Gastroesophageal sphincter (tissue), 3 donors: ENCODE results near the gene COL1A1.

Experiments used
- EP300 ChIP-seq: sonication (generic); formaldehyde crosslinking; IDR thresholded peaks from one replicate; pipeline ENCODE4 v1.6.1; 2017; ENCODE audit warnings: antibody characterized with exemption, mild to moderate bottlenecking
- POLR2A ChIP-seq, 2 donors: fragments of 450-650 bp; IDR thresholded peaks; one replicate each; pipeline ENCODE4 v1.6.1; 2017; ENCODE audit warnings: antibody characterized with exemption in 2 of 2, mild to moderate bottlenecking in 2 of 2, moderate library complexity in 1 of 2
- TF ChIP-seq, protein P1 (sequence below), 4 experiments: fragments of 200-600 bp in 2 of 4; fragments of 450-650 bp in 2 of 4; sonication (generic) in 1 of 4; IDR thresholded peaks; one replicate each; pipeline ENCODE4 v1.5.1; 2017 to 2019; ENCODE audit warnings: antibody characterized with exemption in 4 of 4, mild to moderate bottlenecking in 2 of 4, moderate library complexity in 2 of 4

- TF ChIP-seq, protein P1, sequence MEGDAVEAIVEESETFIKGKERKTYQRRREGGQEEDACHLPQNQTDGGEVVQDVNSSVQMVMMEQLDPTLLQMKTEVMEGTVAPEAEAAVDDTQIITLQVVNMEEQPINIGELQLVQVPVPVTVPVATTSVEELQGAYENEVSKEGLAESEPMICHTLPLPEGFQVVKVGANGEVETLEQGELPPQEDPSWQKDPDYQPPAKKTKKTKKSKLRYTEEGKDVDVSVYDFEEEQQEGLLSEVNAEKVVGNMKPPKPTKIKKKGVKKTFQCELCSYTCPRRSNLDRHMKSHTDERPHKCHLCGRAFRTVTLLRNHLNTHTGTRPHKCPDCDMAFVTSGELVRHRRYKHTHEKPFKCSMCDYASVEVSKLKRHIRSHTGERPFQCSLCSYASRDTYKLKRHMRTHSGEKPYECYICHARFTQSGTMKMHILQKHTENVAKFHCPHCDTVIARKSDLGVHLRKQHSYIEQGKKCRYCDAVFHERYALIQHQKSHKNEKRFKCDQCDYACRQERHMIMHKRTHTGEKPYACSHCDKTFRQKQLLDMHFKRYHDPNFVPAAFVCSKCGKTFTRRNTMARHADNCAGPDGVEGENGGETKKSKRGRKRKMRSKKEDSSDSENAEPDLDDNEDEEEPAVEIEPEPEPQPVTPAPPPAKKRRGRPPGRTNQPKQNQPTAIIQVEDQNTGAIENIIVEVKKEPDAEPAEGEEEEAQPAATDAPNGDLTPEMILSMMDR (IDR thresholded peaks at IDR 0.05) = no peak
- TF ChIP-seq POLR2A (IDR thresholded peaks at IDR 0.05) = no peak
- no peak for TF ChIP-seq EP300
These were observed 55.1 kb downstream of the COL1A1 start for GRCh38 chr17:50146230-50146926.
